GM12878 (cell line): ENCODE data around the gene SERINC1. TPM values are rescaled to one million over a fixed set of nuclear protein-coding genes. Genes with fewer than 3 reads are reported as not detected.

Experiments
- ATAC-seq: fragments of 200-7000 bp; cut with Tn5 transposase; 3 replicates; pipeline ENCODE4 v1.9.1; 2020; ENCODE audit warnings: mild to moderate bottlenecking, moderate library complexity
- BruUV-seq: library from RNA; stranded (reverse); fragments of 400-500 nt; replicated peaks from 2 replicates; lab custom pipeline; 2021; lab: Mats Ljungman, UMichigan
- CTCF ChIA-PET: fragments of 300-600 bp; sonication (Branson Sonifier 250); formaldehyde crosslinking; extraction: SDS; loops from one replicate; lab custom pipeline; 2021; ENCODE audit warnings: inconsistent platforms; lab: Yijun Ruan, JAX
- POLR2A ChIA-PET: fragments of 350-600 bp; formaldehyde crosslinking; extraction: SDS; loops from one replicate; lab custom pipeline; 2021; ENCODE audit warnings: inconsistent platforms; lab: Charles Lee
- RAD21 ChIA-PET: fragments of 300-600 bp; sonication (Branson Sonifier 250); formaldehyde crosslinking; loops from one replicate; lab custom pipeline; 2023; ENCODE audit warnings: antibody characterized with exemption; ENCODE audit not compliant: unreplicated experiment; lab: Charles Lee
- SMC1A ChIA-PET: fragments of 300-600 bp; sonication (Branson Sonifier 250); formaldehyde crosslinking; loops from one replicate; lab custom pipeline; 2023; ENCODE audit not compliant: unreplicated experiment, uncharacterized antibody; lab: Charles Lee
- DNase-seq: peaks from one replicate; pipeline ENCODE4 v3.0.0-alpha.2; 2011; ENCODE audit warnings: low read depth, low spot score
- FAIRE-seq: peaks from 3 replicates; lab custom pipeline; 2011; peaks lifted over from hg19 to GRCh38; lab: Jason Lieb, UNC
- H2AFZ ChIP-seq: 2 replicates; pipeline ENCODE4 v1.6.0; 2011; ENCODE audit warnings: low read depth, low read length, control low read depth; ENCODE audit not compliant: control insufficient read depth
- H3K27ac ChIP-seq: 2 replicates; pipeline ENCODE4 v1.5.1; 2011; ENCODE audit warnings: control low read depth; ENCODE audit not compliant: control insufficient read depth, insufficient read depth
- H3K27me3 ChIP-seq, 2 experiments: replicated peaks in 1 of 2; 2 replicates each; pipeline versions ENCODE4 v1.6.0 to v1.6.1; 2011; ENCODE audit warnings: low read length in 1 of 2; ENCODE audit not compliant: control insufficient read depth in 2 of 2, insufficient read depth in 2 of 2
- H3K36me3 ChIP-seq, 2 experiments: 2 replicates each; pipeline ENCODE4 v1.5.1; 2011; ENCODE audit warnings: low read length in 1 of 2; ENCODE audit not compliant: control insufficient read depth in 2 of 2, insufficient read depth in 2 of 2
- H3K4me1 ChIP-seq: 2 replicates; pipeline ENCODE4 v1.6.1; 2011; ENCODE audit warnings: mild to moderate bottlenecking, low read length, moderate library complexity, mixed read lengths; ENCODE audit not compliant: control insufficient read depth, insufficient read depth
- H3K4me2 ChIP-seq: 2 replicates; pipeline ENCODE4 v1.6.0; 2011; ENCODE audit warnings: control low read depth; ENCODE audit not compliant: control insufficient read depth, insufficient read depth
- H3K4me3 ChIP-seq: fragments of 200-600 bp; sonication (generic); 2 replicates; pipeline ENCODE4 v1.5.1; 2016
- H3K79me2 ChIP-seq: 2 replicates; pipeline ENCODE4 v1.6.0; 2011; ENCODE audit warnings: low read length; ENCODE audit not compliant: control insufficient read depth, insufficient read depth
- H3K9ac ChIP-seq: 2 replicates; pipeline ENCODE4 v1.8.0; 2011; ENCODE audit warnings: low read length, control low read depth, mixed read lengths; ENCODE audit not compliant: control insufficient read depth, insufficient read depth
- H3K9me3 ChIP-seq: replicated peaks from 3 replicates; pipeline ENCODE4 v1.5.1; 2011; ENCODE audit warnings: mild to moderate bottlenecking, low read length; ENCODE audit not compliant: control insufficient read depth, insufficient read depth
- H4K20me1 ChIP-seq: 2 replicates; pipeline ENCODE4 v1.6.0; 2011; ENCODE audit not compliant: control insufficient read depth, insufficient read depth
- BACH1 ChIP-seq: fragments of 450-650 bp; IDR thresholded peaks from 2 replicates; pipeline ENCODE4 v1.6.1; 2017; ENCODE audit warnings: mild to moderate bottlenecking, borderline replicate concordance
- CEBPZ ChIP-seq: fragments of 150-350 bp; IDR thresholded peaks from 2 replicates; pipeline ENCODE4 v1.6.1; 2016; ENCODE audit warnings: low read depth, low read length
- CREB1 ChIP-seq: IDR thresholded peaks from 2 replicates; pipeline ENCODE4 v1.6.1; 2012; ENCODE audit warnings: low read depth, mild to moderate bottlenecking, inconsistent platforms
- FOXK2 ChIP-seq: fragments of 450-650 bp; IDR thresholded peaks from 2 replicates; pipeline ENCODE4 v1.6.1; 2017; ENCODE audit warnings: mild to moderate bottlenecking, moderate library complexity
- NFYB ChIP-seq: IDR thresholded peaks from 2 replicates; pipeline ENCODE4 v1.6.1; 2011; ENCODE audit warnings: low read depth, mild to moderate bottlenecking, low read length, improper control_type of control experiment, moderate library complexity; ENCODE audit not compliant: insufficient read depth
- RAD21 ChIP-seq: IDR thresholded peaks from 2 replicates; pipeline ENCODE4 v1.6.1; 2011; ENCODE audit warnings: mild to moderate bottlenecking, low read depth, low read length, moderate library complexity; ENCODE audit not compliant: insufficient read depth
- SMC3 ChIP-seq: IDR thresholded peaks from 2 replicates; pipeline ENCODE4 v1.6.1; 2011; ENCODE audit warnings: low read length, improper control_type of control experiment, borderline replicate concordance
- SREBF1 ChIP-seq: IDR thresholded peaks from 2 replicates; pipeline ENCODE4 v1.6.1; 2012; ENCODE audit warnings: mild to moderate bottlenecking, low read length
- WGBS: methylation state at CpG from one replicate; pipeline ENCODE4 v1.1.6; 2016; ENCODE audit warnings: low lambda C conversion rate; ENCODE audit not compliant: insufficient replicate concordance, insufficient coverage; ENCODE audit errors: missing lambda C conversion rate; 5-methylcytosine and 5-hydroxymethylcytosine counted together
- in situ Hi-C: fragments of 300-500 bp; cut with MboI; formaldehyde crosslinking; loops from 9 replicates; pipeline ENCODE4 v1.14.3; 2018; ENCODE audit warnings: mixed read lengths
- intact Hi-C: fragments of 100-400 bp; cut with micrococcal nuclease; formaldehyde crosslinking; loops from one replicate; pipeline ENCODE4 v1.14.2; 2022; ENCODE audit not compliant: unreplicated experiment
- polyA plus RNA-seq, 11 experiments: library from polyadenylated mRNA; depleted of rRNA in 4 of 11; unstranded in 6 of 11; stranded (reverse) in 5 of 11; fragments of >200 nt; fragmentation: Nextera tagmentation in 4 of 11; fragmentation: Illumina TruSeq in 1 of 11; extraction: Ambion mirVana in 4 of 11; extraction: Trizol in 1 of 11; gene quantifications; 1 replicate in 1 of 11; 2 replicates in 10 of 11; pipeline versions ENCODE4 v1.2.1 to v1.2.3, GENCODE V29; 2011 to 2016; ENCODE audit warnings: inconsistent platforms in 2 of 11, missing spikeins in 2 of 11, low read depth in 1 of 11
- total RNA-seq, 4 experiments: library from RNA; depleted of rRNA in 3 of 4; stranded (reverse); fragments of >200 nt in 3 of 4; fragmentation: Illumina TruSeq in 1 of 4; extraction: Trizol in 1 of 4; gene quantifications; 2 replicates each; pipeline versions ENCODE4 v1.2.1 to v1.2.3, GENCODE V29; 2013 to 2021

Gene SERINC1
- total and polyA plus RNA-seq, 10 of the 15 experiments (the other 5 are each of a cell fraction or from before 2014, with no cell fraction given) = 18.5 to 45.7 (median 31.1) TPM

- H3K27ac ChIP-seq = no peak overlapping the region
- H3K79me2 ChIP-seq = no peaks in the 10 kb centered on the region
- WGBS = 81% methylated on average over 7 of the region's 7 CpGs
- H4K20me1 ChIP-seq = no peaks in the 10 kb centered on the region
- no peak for DNase-seq
- BruUV-seq = no TSS peak
- ChIA-PET CTCF (interaction anchor here (1.3 to 2.7 kb wide), 3 partner anchors 9 to 47 kb away, joined by 3 to 12 read pairs (median 9); no protein-coding TSS in a partner anchor), RAD21 (interaction anchor here (1.4 to 1.7 kb wide), 2 partner anchors 10 to 48 kb away, joined by 4 read pairs; no protein-coding TSS in a partner anchor), POLR2A (no interaction called here), SMC1A (interaction anchor here (1.8 kb wide), 1 partner anchor 48 kb away, joined by 4 read pairs; no protein-coding TSS in a partner anchor)
- no peak for FAIRE-seq
- ATAC-seq = no peak
- no peaks in the 10 kb centered on the region for H3K36me3 ChIP-seq
- H2AFZ ChIP-seq = no peak overlapping the region
- no peak overlapping the region for H3K4me3 ChIP-seq
- in situ Hi-C loops (no loop called here), intact Hi-C loops (no loop called here)
- H3K4me2 ChIP-seq = no peak overlapping the region
- no peak for TF ChIP-seq BACH1
- 0 out of 2 replicates have a peak, but pooled peaks have one; percentile 9 for TF ChIP-seq NFYB
- TF ChIP-seq CEBPZ = no peak
- no peak for TF ChIP-seq RAD21
- no peak for TF ChIP-seq FOXK2
- no peak for TF ChIP-seq CREB1
- TF ChIP-seq SREBF1 = no peak
- TF ChIP-seq SMC3 = no peak
- H3K27me3 ChIP-seq = no peaks in the 10 kb centered on the region
- no peak overlapping the region for H3K9ac ChIP-seq
- no peaks in the 10 kb centered on the region for H3K4me1 ChIP-seq
- no peaks in the 10 kb centered on the region for H3K9me3 ChIP-seq
Measured at GRCh38 chr6:122482750-122483080, 11.1 kb upstream of the SERINC1 start.
